Measurements from ENCODE around the gene MYL10. TPM values are rescaled to one million over a fixed set of nuclear protein-coding genes. Genes with fewer than 3 reads are reported as not detected.

Gene MYL10
- total and polyA plus RNA-seq, 2 of the 13 experiments (the other 11 are each of a cell fraction or from before 2014, with no cell fraction given), result not detected

- Histone ChIP-seq H3K9me3 (ENCODE audit: low read length) (no peaks in the 10 kb centered on the region), H3K4me3 (replicated peaks in 1 of 3; ENCODE audit: insufficient read depth in 1 of 3, low read depth in 2 of 3, low read length in 3 of 3) (no peak overlapping the region), H3K36me3 (replicated peaks in 1 of 2; ENCODE audit: control insufficient read depth in 1 of 2, insufficient read depth in 2 of 2, low read length in 2 of 2) (no peaks in the 10 kb centered on the region), H3K9ac (ENCODE audit: insufficient read depth, low read depth, low read length) (no peak overlapping the region), H3K79me2 (ENCODE audit: insufficient read depth, low read length) (no peaks in the 10 kb centered on the region), H4K20me1 (ENCODE audit: insufficient read depth, low read length) (no peaks in the 10 kb centered on the region), H2AFZ (ENCODE audit: low read length) (no peak overlapping the region), H3K27me3 (ENCODE audit: control insufficient read depth in 1 of 2, insufficient read depth in 2 of 2, low read length in 2 of 2) (peaks cover 0 to 2% of the 10 kb centered on the region in 2 experiments; a peak in 1 of 5 replicates), H3K4me2 (ENCODE audit: low read depth, low read length) (no peak overlapping the region), H3K27ac (ENCODE audit: extremely low read length, insufficient read depth, low read length) (no peak overlapping the region), H3K4me1 (ENCODE audit: insufficient read depth, low read length) (peaks cover 13% of the 10 kb centered on the region)
- BruUV-seq (replicated peaks), result no TSS peak
- POLR2A ChIA-PET, result no interaction called here
- in situ Hi-C loops (cut with HindIII; ENCODE audit: extremely low pct_ligation_motif_present, low pct_unique_long_range_greater_than_20kb) (no loop called here), intact Hi-C loops (cut with micrococcal nuclease; ENCODE audit: unreplicated experiment) (no loop called here)
- 77% methylated on average over 6 of the region's 6 CpGs for WGBS (ENCODE audit: low lambda C conversion rate)
- no peak for TF ChIP-seq NFE2 (CRISPR knock-in tag; IDR thresholded peaks at IDR 0.05)
- TF ChIP-seq KLF15 (CRISPR knock-in tag; IDR thresholded peaks at IDR 0.05; ENCODE audit: borderline replicate concordance), result no peak
- TF ChIP-seq NFIC (IDR thresholded peaks at IDR 0.05; ENCODE audit: low read length), result no peak
- TF ChIP-seq RFX3 (CRISPR knock-in tag; IDR thresholded peaks at IDR 0.05), result no peak
- no peak for TF ChIP-seq KAT7 (CRISPR knock-in tag; IDR thresholded peaks at IDR 0.05; ENCODE audit: borderline replicate concordance)
- TF ChIP-seq ARNT (IDR thresholded peaks at IDR 0.05), result no peak
- TF ChIP-seq CBX2 (IDR thresholded peaks at IDR 0.05; ENCODE audit: low read depth, low read length), result no peak
- no peak for TF ChIP-seq CBX2 (CRISPR knock-in tag; IDR thresholded peaks at IDR 0.05; ENCODE audit: low read depth)
- TF ChIP-seq, protein P1, sequence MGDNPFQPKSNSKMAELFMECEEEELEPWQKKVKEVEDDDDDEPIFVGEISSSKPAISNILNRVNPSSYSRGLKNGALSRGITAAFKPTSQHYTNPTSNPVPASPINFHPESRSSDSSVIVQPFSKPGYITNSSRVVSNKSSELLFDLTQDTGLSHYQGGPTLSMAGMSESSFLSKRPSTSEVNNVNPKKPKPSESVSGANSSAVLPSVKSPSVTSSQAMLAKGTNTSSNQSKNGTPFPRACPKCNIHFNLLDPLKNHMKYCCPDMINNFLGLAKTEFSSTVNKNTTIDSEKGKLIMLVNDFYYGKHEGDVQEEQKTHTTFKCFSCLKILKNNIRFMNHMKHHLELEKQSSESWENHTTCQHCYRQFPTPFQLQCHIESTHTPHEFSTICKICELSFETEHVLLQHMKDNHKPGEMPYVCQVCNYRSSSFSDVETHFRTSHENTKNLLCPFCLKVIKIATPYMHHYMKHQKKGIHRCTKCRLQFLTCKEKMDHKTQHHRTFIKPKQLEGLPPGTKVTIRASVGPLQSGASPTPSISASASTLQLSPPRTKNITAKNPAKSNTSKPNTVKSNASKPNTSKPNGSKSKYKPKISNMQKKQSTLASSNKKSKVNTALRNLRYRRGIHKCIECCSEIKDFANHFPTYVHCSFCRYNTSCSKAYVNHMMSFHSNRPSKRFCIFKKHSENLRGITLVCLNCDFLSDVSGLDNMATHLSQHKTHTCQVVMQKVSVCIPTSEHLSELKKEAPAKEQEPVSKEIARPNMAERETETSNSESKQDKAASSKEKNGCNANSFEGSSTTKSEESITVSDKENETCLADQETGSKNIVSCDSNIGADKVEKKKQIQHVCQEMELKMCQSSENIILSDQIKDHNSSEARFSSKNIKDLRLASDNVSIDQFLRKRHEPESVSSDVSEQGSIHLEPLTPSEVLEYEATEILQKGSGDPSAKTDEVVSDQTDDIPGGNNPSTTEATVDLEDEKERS (CRISPR knock-in tag; IDR thresholded peaks at IDR 0.05), result no peak
- TF ChIP-seq GLMP (CRISPR knock-in tag; IDR thresholded peaks at IDR 0.05; ENCODE audit: borderline replicate concordance), result no peak
- TF ChIP-seq ZNF780A (CRISPR knock-in tag; IDR thresholded peaks at IDR 0.05), result no peak
- TF ChIP-seq KLF11 (CRISPR knock-in tag; IDR thresholded peaks at IDR 0.05), result no peak
- no peak for TF ChIP-seq PHF8 (CRISPR knock-in tag; IDR thresholded peaks at IDR 0.05)
- TF ChIP-seq CEBPG (CRISPR knock-in tag; IDR thresholded peaks at IDR 0.05), result no peak
- TF ChIP-seq ZNF143 (CRISPR knock-in tag; IDR thresholded peaks at IDR 0.05), result no peak
- no peak for TF ChIP-seq ZNF121 (CRISPR knock-in tag; IDR thresholded peaks at IDR 0.05)
- CTCF ChIA-PET (ENCODE audit: low intra/inter-chr PET ratio, low total read pairs), result no interaction called here
- no peak for DNase-seq (ENCODE audit: low spot score)
- ATAC-seq, result no peak
- no peak for FAIRE-seq
Measured at GRCh38 chr7:101663747-101664146, 34.7 kb upstream of the MYL10 start.

Measured in HepG2 (cell line).